Measurements from ENCODE around the gene EREG.

GRCh38 chr4:74370912-74371311, 6.0 kb downstream of the EREG start:
- TF ChIP-seq, protein P1, sequence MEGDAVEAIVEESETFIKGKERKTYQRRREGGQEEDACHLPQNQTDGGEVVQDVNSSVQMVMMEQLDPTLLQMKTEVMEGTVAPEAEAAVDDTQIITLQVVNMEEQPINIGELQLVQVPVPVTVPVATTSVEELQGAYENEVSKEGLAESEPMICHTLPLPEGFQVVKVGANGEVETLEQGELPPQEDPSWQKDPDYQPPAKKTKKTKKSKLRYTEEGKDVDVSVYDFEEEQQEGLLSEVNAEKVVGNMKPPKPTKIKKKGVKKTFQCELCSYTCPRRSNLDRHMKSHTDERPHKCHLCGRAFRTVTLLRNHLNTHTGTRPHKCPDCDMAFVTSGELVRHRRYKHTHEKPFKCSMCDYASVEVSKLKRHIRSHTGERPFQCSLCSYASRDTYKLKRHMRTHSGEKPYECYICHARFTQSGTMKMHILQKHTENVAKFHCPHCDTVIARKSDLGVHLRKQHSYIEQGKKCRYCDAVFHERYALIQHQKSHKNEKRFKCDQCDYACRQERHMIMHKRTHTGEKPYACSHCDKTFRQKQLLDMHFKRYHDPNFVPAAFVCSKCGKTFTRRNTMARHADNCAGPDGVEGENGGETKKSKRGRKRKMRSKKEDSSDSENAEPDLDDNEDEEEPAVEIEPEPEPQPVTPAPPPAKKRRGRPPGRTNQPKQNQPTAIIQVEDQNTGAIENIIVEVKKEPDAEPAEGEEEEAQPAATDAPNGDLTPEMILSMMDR (IDR thresholded peaks at IDR 0.05; ENCODE audit: low read depth, low read length), result peak; percentile 70
- no peak for TF ChIP-seq POLR2A (IDR thresholded peaks at IDR 0.05; ENCODE audit: extremely low read depth, insufficient read length)

All from NB4 (cell line).